HepG2 (cell line): ENCODE measurements around the gene NOL4L. TPM values are rescaled to one million over a fixed set of nuclear protein-coding genes. Genes with fewer than 3 reads are reported as not detected.
A peak's percentile ranks its signal among the peaks of the same experiment; 100 is the strongest.

Experiments
- ATAD3A ChIP-seq: sonication (generic); formaldehyde crosslinking; IDR thresholded peaks from 2 replicates; pipeline ENCODE4 v1.4.0; 2020; ENCODE audit warnings: missing genetic modification reagents
- HES4 ChIP-seq: sonication (generic); formaldehyde crosslinking; IDR thresholded peaks from 2 replicates; pipeline ENCODE4 v1.9.0; 2021; ENCODE audit warnings: mild to moderate bottlenecking, missing genetic modification reagents, borderline replicate concordance
- KLF6 ChIP-seq: IDR thresholded peaks from 2 replicates; pipeline ENCODE4 v1.8.0; 2016; ENCODE audit warnings: missing biosample characterization, missing genetic modification reagents
- MAZ ChIP-seq, 2 experiments: sonication (generic) in 1 of 2; formaldehyde crosslinking in 1 of 2; IDR thresholded peaks; 2 replicates each; pipeline versions ENCODE4 v1.5.0 to v1.6.1; 2012 to 2020; ENCODE audit warnings: low read depth in 2 of 2, mild to moderate bottlenecking in 2 of 2, borderline replicate concordance in 1 of 2, improper control_type of control experiment in 1 of 2, low read length in 1 of 2, missing genetic modification reagents in 1 of 2, moderate library complexity in 1 of 2
- NFE2 ChIP-seq: sonication (generic); formaldehyde crosslinking; IDR thresholded peaks from 2 replicates; pipeline ENCODE4 v1.4.0; 2020; ENCODE audit warnings: missing genetic modification reagents
- NFRKB ChIP-seq: fragments of 450-650 bp; IDR thresholded peaks from 2 replicates; pipeline ENCODE4 v1.6.1; 2017
- TMF1 ChIP-seq: sonication (generic); formaldehyde crosslinking; IDR thresholded peaks from 2 replicates; pipeline ENCODE4 v1.8.1; 2022; ENCODE audit warnings: low read depth, missing genetic modification reagents
- ZNF230 ChIP-seq: sonication (generic); formaldehyde crosslinking; IDR thresholded peaks from 2 replicates; pipeline ENCODE4 v1.4.0; 2020; ENCODE audit warnings: mild to moderate bottlenecking, missing genetic modification reagents
- ZNF564 ChIP-seq: sonication (generic); formaldehyde crosslinking; IDR thresholded peaks from 2 replicates; pipeline ENCODE4 v1.8.1; 2023; ENCODE audit warnings: mild to moderate bottlenecking, missing genetic modification reagents
- ZNF614 ChIP-seq: IDR thresholded peaks from 2 replicates; pipeline ENCODE4 v1.6.1; 2018; ENCODE audit warnings: missing biosample characterization, missing genetic modification reagents, inconsistent platforms, borderline replicate concordance
- ZNF709 ChIP-seq: sonication (generic); formaldehyde crosslinking; IDR thresholded peaks from 2 replicates; pipeline ENCODE4 v1.5.0; 2020; ENCODE audit warnings: mild to moderate bottlenecking, missing genetic modification reagents
- ZNF883 ChIP-seq: sonication (generic); formaldehyde crosslinking; IDR thresholded peaks from 2 replicates; pipeline ENCODE4 v1.5.1; 2020; ENCODE audit warnings: mild to moderate bottlenecking, missing genetic modification reagents; ENCODE audit errors: not compliant biosample characterization
- polyA plus RNA-seq, 8 experiments: library from polyadenylated mRNA; depleted of rRNA in 3 of 8; stranded (reverse) in 7 of 8; unstranded in 1 of 8; fragments of >200 nt; fragmentation: Illumina TruSeq in 4 of 8; extraction: Trizol in 4 of 8; gene quantifications; 2 replicates each; pipeline versions ENCODE4 v1.2.1 to v1.2.3, GENCODE V29; 2011 to 2016; ENCODE audit warnings: low read depth in 4 of 8, missing spikeins in 1 of 8, mixed read lengths in 1 of 8; ENCODE audit not compliant: insufficient read depth in 1 of 8
- total RNA-seq, 5 experiments: library from RNA; depleted of rRNA; stranded (reverse); fragments of >200 nt; fragmentation: Illumina TruSeq; extraction: Trizol; gene quantifications; 2 replicates each; pipeline ENCODE4 v1.2.3, GENCODE V29; 2016; ENCODE audit warnings: low read depth in 1 of 5
- TF ChIP-seq, protein P1 (sequence below), 2 experiments: fragments of 450-650 bp in 1 of 2; sonication (generic) in 1 of 2; formaldehyde crosslinking; IDR thresholded peaks; 2 replicates each; pipeline versions ENCODE4 v1.5.0 to v1.8.0; 2020 to 2022; ENCODE audit warnings: mild to moderate bottlenecking in 1 of 2, missing genetic modification reagents in 1 of 2
- TF ChIP-seq, protein P2 (sequence below): sonication (generic); formaldehyde crosslinking; IDR thresholded peaks from 2 replicates; pipeline ENCODE4 v1.5.1; 2020; ENCODE audit warnings: mild to moderate bottlenecking, missing genetic modification reagents, moderate library complexity
- TF ChIP-seq, protein P3 (sequence below): sonication (generic); formaldehyde crosslinking; conservative IDR thresholded peaks from 2 replicates; pipeline ENCODE4 v1.8.1; 2023; ENCODE audit warnings: missing genetic modification reagents
- TF ChIP-seq, protein P4 (sequence below): sonication (generic); formaldehyde crosslinking; IDR thresholded peaks from 2 replicates; pipeline ENCODE4 v1.5.0; 2020; ENCODE audit warnings: mild to moderate bottlenecking, missing genetic modification reagents
- TF ChIP-seq, protein P5 (sequence below): sonication (generic); formaldehyde crosslinking; IDR thresholded peaks from 2 replicates; pipeline ENCODE4 v1.8.0; 2022; ENCODE audit warnings: mild to moderate bottlenecking, missing genetic modification reagents, moderate library complexity
- TF ChIP-seq, protein P6 (sequence below): sonication (generic); formaldehyde crosslinking; IDR thresholded peaks from 2 replicates; pipeline ENCODE4 v1.5.0; 2020; ENCODE audit warnings: missing genetic modification reagents, mild to moderate bottlenecking, borderline replicate concordance
- TF ChIP-seq, protein P7 (sequence below): fragments of 450-650 bp; IDR thresholded peaks from 2 replicates; pipeline ENCODE4 v1.6.1; 2017

Gene NOL4L
- total and polyA plus RNA-seq, 2 of the 13 experiments (the other 11 are each of a cell fraction or from before 2014, with no cell fraction given), result 16.6 to 35.4 TPM

DNA sequence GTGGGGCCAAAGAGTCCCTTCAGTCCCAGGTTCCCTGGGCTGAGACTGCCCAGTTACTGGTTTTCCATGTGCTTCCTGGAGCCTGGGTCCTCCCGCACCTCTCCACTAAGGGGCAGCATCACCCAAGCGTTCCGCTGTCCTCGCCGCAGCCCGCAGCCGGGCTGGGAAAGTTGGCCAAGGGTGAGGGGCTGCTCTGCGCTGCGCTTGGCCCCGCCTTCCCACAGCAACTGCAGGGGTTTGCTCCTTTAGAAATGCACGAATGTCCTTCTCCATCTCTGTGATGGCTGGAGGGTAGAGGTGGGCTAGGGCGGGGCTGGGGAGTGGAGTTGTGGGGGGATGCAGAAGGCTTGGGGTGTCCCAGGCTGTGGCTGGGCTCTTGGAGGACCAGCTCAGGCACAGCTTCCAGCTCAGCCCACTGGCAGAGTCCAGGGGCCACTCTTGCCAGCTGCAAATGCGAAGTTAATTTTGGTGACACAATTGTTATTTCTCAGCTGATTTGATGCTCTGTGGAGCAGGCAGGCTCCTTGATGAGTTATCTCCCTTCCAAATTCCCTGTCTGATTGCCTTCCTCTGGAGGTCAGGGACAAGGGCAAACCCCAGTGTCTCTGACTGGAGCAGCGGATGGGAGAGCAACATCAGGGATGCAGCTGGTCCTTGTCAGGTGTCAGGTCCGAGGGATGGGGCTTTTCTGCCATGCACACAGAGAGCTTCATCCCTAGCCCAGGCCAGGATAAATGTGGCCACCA is 63.2 kb downstream of the NOL4L start (continued):
- TF ChIP-seq, protein P1, sequence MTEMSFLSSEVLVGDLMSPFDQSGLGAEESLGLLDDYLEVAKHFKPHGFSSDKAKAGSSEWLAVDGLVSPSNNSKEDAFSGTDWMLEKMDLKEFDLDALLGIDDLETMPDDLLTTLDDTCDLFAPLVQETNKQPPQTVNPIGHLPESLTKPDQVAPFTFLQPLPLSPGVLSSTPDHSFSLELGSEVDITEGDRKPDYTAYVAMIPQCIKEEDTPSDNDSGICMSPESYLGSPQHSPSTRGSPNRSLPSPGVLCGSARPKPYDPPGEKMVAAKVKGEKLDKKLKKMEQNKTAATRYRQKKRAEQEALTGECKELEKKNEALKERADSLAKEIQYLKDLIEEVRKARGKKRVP (CRISPR knock-in tag; IDR thresholded peaks at IDR 0.05), result no peak
- TF ChIP-seq ZNF883 (CRISPR knock-in tag), result no peak
- TF ChIP-seq, protein P2, sequence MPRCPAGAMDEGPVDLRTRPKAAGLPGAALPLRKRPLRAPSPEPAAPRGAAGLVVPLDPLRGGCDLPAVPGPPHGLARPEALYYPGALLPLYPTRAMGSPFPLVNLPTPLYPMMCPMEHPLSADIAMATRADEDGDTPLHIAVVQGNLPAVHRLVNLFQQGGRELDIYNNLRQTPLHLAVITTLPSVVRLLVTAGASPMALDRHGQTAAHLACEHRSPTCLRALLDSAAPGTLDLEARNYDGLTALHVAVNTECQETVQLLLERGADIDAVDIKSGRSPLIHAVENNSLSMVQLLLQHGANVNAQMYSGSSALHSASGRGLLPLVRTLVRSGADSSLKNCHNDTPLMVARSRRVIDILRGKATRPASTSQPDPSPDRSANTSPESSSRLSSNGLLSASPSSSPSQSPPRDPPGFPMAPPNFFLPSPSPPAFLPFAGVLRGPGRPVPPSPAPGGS, result no peak
- TF ChIP-seq ZNF230 (CRISPR knock-in tag), result peak; percentile 86
- TF ChIP-seq ZNF614 (CRISPR knock-in tag), result 0 out of 2 replicates have a peak, but pooled peaks have one; percentile 37
- TF ChIP-seq MAZ (IDR thresholded peaks at IDR 0.05; ENCODE audit: borderline replicate concordance, low read depth, low read length), result peak; percentile 72; the same call in 1 of the 2 replicates
- TF ChIP-seq MAZ (CRISPR knock-in tag; IDR thresholded peaks at IDR 0.05; ENCODE audit: low read depth), result peak; percentile 90
- TF ChIP-seq, protein P3, sequence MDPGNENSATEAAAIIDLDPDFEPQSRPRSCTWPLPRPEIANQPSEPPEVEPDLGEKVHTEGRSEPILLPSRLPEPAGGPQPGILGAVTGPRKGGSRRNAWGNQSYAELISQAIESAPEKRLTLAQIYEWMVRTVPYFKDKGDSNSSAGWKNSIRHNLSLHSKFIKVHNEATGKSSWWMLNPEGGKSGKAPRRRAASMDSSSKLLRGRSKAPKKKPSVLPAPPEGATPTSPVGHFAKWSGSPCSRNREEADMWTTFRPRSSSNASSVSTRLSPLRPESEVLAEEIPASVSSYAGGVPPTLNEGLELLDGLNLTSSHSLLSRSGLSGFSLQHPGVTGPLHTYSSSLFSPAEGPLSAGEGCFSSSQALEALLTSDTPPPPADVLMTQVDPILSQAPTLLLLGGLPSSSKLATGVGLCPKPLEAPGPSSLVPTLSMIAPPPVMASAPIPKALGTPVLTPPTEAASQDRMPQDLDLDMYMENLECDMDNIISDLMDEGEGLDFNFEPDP (CRISPR knock-in tag), result 0 out of 2 replicates have a peak, but pooled peaks have one; percentile 89
- no peak for TF ChIP-seq ZNF709 (CRISPR knock-in tag)
- TF ChIP-seq NFRKB, result no peak
- no peak; the same call in 1 of the 2 replicates for TF ChIP-seq TMF1 (CRISPR knock-in tag)
- TF ChIP-seq, protein P4, sequence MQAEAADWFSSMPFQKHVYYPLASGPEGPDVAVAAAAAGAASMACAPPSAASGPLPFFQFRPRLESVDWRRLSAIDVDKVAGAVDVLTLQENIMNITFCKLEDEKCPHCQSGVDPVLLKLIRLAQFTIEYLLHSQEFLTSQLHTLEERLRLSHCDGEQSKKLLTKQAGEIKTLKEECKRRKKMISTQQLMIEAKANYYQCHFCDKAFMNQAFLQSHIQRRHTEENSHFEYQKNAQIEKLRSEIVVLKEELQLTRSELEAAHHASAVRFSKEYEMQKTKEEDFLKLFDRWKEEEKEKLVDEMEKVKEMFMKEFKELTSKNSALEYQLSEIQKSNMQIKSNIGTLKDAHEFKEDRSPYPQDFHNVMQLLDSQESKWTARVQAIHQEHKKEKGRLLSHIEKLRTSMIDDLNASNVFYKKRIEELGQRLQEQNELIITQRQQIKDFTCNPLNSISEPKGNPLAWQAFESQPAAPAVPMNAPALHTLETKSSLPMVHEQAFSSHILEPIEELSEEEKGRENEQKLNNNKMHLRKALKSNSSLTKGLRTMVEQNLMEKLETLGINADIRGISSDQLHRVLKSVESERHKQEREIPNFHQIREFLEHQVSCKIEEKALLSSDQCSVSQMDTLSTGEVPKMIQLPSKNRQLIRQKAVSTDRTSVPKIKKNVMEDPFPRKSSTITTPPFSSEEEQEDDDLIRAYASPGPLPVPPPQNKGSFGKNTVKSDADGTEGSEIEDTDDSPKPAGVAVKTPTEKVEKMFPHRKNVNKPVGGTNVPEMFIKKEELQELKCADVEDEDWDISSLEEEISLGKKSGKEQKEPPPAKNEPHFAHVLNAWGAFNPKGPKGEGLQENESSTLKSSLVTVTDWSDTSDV, result 0 out of 2 replicates have a peak, but pooled peaks have one; percentile 24
- TF ChIP-seq, protein P5, sequence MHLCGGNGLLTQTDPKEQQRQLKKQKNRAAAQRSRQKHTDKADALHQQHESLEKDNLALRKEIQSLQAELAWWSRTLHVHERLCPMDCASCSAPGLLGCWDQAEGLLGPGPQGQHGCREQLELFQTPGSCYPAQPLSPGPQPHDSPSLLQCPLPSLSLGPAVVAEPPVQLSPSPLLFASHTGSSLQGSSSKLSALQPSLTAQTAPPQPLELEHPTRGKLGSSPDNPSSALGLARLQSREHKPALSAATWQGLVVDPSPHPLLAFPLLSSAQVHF (CRISPR knock-in tag), result no peak
- TF ChIP-seq ZNF564 (CRISPR knock-in tag), result no peak
- peak; percentile 75; the same call in 1 of the 2 replicates for TF ChIP-seq KLF6
- TF ChIP-seq, protein P6, sequence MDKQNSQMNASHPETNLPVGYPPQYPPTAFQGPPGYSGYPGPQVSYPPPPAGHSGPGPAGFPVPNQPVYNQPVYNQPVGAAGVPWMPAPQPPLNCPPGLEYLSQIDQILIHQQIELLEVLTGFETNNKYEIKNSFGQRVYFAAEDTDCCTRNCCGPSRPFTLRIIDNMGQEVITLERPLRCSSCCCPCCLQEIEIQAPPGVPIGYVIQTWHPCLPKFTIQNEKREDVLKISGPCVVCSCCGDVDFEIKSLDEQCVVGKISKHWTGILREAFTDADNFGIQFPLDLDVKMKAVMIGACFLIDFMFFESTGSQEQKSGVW (CRISPR knock-in tag), result no peak
- TF ChIP-seq NFE2, result no peak
- TF ChIP-seq, protein P7, sequence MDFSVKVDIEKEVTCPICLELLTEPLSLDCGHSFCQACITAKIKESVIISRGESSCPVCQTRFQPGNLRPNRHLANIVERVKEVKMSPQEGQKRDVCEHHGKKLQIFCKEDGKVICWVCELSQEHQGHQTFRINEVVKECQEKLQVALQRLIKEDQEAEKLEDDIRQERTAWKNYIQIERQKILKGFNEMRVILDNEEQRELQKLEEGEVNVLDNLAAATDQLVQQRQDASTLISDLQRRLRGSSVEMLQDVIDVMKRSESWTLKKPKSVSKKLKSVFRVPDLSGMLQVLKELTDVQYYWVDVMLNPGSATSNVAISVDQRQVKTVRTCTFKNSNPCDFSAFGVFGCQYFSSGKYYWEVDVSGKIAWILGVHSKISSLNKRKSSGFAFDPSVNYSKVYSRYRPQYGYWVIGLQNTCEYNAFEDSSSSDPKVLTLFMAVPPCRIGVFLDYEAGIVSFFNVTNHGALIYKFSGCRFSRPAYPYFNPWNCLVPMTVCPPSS, result no peak
- no peak for TF ChIP-seq ATAD3A (CRISPR knock-in tag)
- TF ChIP-seq HES4 (CRISPR knock-in tag), result no peak
